SK-N-SH treated with all-trans-retinoic acid at 6 μM for 48 hours (cell line): Measurements from ENCODE around the gene ENGASE.

Source experiments
- ATAC-seq: fragments of 200-7000 bp; cut with Tn5 transposase; 3 replicates; pipeline ENCODE4 v1.9.1; 2020; ENCODE audit warnings: mild to moderate bottlenecking, moderate library complexity
- ARNTL ChIP-seq: fragments of 450-650 bp; formaldehyde crosslinking; IDR thresholded peaks from 2 replicates; pipeline ENCODE4 v1.5.0; 2020; ENCODE audit warnings: low read depth, mild to moderate bottlenecking, moderate library complexity, borderline replicate concordance
- BACH2 ChIP-seq: fragments of 250-450 bp; sonication (Bioruptor Pico); IDR thresholded peaks from 2 replicates; pipeline ENCODE4 v1.9.0; 2021; ENCODE audit warnings: mild to moderate bottlenecking, borderline replicate concordance
- CREB5 ChIP-seq: fragments of 250-450 bp; sonication (Bioruptor Pico); IDR thresholded peaks from 2 replicates; pipeline ENCODE4 v1.5.1; 2020; ENCODE audit warnings: low read depth, mild to moderate bottlenecking, moderate library complexity
- CSDC2 ChIP-seq: fragments of 250-450 bp; sonication (Bioruptor Pico); IDR thresholded peaks from 2 replicates; pipeline ENCODE4 v1.5.0; 2020; ENCODE audit warnings: mild to moderate bottlenecking, moderate library complexity
- ESRRG ChIP-seq: fragments of 250-450 bp; sonication (Bioruptor Pico); IDR thresholded peaks from 2 replicates; pipeline ENCODE4 v1.6.1; 2021; ENCODE audit warnings: mild to moderate bottlenecking
- ISL1 ChIP-seq: fragments of 250-450 bp; sonication (Bioruptor Pico); IDR thresholded peaks from 2 replicates; pipeline ENCODE4 v2.1.2; 2022; ENCODE audit warnings: mild to moderate bottlenecking, moderate library complexity
- OSR1 ChIP-seq: fragments of 250-450 bp; sonication (Bioruptor Pico); IDR thresholded peaks from 2 replicates; pipeline ENCODE4 v1.8.0; 2022; ENCODE audit warnings: moderate library complexity, mild to moderate bottlenecking, inconsistent platforms
- TSHZ2 ChIP-seq: fragments of 250-450 bp; sonication (Bioruptor Pico); IDR thresholded peaks from 2 replicates; pipeline ENCODE4 v1.5.0; 2020; ENCODE audit warnings: mild to moderate bottlenecking, moderate library complexity
- ZC3H10 ChIP-seq: fragments of 250-450 bp; sonication (Bioruptor Pico); IDR thresholded peaks from 2 replicates; pipeline ENCODE4 v1.5.1; 2021; ENCODE audit warnings: mild to moderate bottlenecking, moderate library complexity
- ZFP30 ChIP-seq: fragments of 450-650 bp; formaldehyde crosslinking; IDR thresholded peaks from 2 replicates; pipeline ENCODE4 v1.5.0; 2022; ENCODE audit warnings: mild to moderate bottlenecking, moderate library complexity
- ZNF70 ChIP-seq: fragments of 450-650 bp; formaldehyde crosslinking; IDR thresholded peaks from 2 replicates; pipeline ENCODE4 v1.5.0; 2020; ENCODE audit warnings: mild to moderate bottlenecking, moderate library complexity
- TF ChIP-seq, protein P1 (sequence below): fragments of 250-450 bp; sonication (Bioruptor Pico); IDR thresholded peaks from 2 replicates; pipeline ENCODE4 v1.8.0; 2021; ENCODE audit warnings: low read depth, mild to moderate bottlenecking, moderate library complexity, borderline replicate concordance
- TF ChIP-seq, protein P2 (sequence below): fragments of 250-450 bp; sonication (Bioruptor Pico); IDR thresholded peaks from 2 replicates; pipeline ENCODE4 v1.8.0; 2020; ENCODE audit warnings: mild to moderate bottlenecking, moderate library complexity, borderline replicate concordance
- TF ChIP-seq, protein P3 (sequence below): fragments of 250-450 bp; sonication (Bioruptor Pico); IDR thresholded peaks from 2 replicates; pipeline ENCODE4 v1.5.1; 2021; ENCODE audit warnings: mild to moderate bottlenecking, moderate library complexity

The ENGASE gene

DNA sequence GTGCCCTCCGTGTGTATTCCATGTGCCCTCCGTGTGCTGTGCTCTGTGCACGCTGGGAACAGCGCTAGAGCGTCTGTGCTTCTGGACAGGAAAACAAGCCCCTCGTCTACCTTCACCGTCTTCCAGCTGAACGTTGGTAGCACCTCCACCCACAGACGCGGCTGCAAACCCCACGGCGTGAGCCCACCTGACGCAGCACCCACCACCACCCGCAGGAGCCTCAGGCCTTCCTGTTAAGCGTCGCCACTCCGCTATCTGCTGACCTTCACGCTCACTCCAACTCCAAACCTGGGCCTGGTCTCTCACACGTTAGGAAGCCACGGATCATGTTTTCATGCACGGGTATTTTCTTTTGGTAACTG is 56.6 kb downstream of the ENGASE start:
- TF ChIP-seq, protein P1, sequence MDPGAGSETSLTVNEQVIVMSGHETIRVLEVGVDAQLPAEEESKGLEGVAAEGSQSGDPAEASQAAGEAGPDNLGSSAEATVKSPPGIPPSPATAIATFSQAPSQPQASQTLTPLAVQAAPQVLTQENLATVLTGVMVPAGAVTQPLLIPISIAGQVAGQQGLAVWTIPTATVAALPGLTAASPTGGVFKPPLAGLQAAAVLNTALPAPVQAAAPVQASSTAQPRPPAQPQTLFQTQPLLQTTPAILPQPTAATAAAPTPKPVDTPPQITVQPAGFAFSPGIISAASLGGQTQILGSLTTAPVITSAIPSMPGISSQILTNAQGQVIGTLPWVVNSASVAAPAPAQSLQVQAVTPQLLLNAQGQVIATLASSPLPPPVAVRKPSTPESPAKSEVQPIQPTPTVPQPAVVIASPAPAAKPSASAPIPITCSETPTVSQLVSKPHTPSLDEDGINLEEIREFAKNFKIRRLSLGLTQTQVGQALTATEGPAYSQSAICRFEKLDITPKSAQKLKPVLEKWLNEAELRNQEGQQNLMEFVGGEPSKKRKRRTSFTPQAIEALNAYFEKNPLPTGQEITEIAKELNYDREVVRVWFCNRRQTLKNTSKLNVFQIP (CRISPR knock-in tag): no peak
- TF ChIP-seq ESRRG (CRISPR knock-in tag): no peak
- TF ChIP-seq ISL1 (CRISPR knock-in tag): no peak
- no peak for TF ChIP-seq ZFP30
- TF ChIP-seq, protein P2, sequence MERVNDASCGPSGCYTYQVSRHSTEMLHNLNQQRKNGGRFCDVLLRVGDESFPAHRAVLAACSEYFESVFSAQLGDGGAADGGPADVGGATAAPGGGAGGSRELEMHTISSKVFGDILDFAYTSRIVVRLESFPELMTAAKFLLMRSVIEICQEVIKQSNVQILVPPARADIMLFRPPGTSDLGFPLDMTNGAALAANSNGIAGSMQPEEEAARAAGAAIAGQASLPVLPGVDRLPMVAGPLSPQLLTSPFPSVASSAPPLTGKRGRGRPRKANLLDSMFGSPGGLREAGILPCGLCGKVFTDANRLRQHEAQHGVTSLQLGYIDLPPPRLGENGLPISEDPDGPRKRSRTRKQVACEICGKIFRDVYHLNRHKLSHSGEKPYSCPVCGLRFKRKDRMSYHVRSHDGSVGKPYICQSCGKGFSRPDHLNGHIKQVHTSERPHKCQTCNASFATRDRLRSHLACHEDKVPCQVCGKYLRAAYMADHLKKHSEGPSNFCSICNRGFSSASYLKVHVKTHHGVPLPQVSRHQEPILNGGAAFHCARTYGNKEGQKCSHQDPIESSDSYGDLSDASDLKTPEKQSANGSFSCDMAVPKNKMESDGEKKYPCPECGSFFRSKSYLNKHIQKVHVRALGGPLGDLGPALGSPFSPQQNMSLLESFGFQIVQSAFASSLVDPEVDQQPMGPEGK: no peak
- TF ChIP-seq ARNTL (CRISPR knock-in tag): no peak
- no peak for TF ChIP-seq CREB5
- TF ChIP-seq, protein P3, sequence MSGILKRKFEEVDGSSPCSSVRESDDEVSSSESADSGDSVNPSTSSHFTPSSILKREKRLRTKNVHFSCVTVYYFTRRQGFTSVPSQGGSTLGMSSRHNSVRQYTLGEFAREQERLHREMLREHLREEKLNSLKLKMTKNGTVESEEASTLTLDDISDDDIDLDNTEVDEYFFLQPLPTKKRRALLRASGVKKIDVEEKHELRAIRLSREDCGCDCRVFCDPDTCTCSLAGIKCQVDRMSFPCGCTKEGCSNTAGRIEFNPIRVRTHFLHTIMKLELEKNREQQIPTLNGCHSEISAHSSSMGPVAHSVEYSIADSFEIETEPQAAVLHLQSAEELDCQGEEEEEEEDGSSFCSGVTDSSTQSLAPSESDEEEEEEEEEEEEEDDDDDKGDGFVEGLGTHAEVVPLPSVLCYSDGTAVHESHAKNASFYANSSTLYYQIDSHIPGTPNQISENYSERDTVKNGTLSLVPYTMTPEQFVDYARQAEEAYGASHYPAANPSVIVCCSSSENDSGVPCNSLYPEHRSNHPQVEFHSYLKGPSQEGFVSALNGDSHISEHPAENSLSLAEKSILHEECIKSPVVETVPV (CRISPR knock-in tag): no peak
- TF ChIP-seq OSR1 (CRISPR knock-in tag): no peak
- ATAC-seq: no peak

DNA sequence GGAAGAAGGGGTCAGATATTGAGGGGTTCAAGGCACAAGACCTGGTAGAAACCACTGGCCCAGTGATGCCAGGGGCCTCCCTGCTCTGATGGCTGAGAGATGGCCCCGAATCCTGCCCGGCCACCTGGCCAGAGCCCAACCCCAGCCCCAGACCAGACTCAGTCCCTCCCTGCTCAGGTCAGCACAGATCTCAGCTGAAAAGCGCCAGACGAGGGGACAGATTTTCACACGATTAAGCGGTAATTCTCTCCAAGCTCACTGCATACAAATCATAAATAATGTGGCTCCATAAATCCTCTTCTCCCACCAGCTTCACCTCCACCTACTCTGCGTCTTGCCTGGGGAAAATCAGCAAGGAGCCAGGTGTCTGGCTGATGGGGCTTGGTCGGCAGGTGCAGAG is 57.1 kb downstream of the ENGASE start:
- no peak for ATAC-seq

DNA sequence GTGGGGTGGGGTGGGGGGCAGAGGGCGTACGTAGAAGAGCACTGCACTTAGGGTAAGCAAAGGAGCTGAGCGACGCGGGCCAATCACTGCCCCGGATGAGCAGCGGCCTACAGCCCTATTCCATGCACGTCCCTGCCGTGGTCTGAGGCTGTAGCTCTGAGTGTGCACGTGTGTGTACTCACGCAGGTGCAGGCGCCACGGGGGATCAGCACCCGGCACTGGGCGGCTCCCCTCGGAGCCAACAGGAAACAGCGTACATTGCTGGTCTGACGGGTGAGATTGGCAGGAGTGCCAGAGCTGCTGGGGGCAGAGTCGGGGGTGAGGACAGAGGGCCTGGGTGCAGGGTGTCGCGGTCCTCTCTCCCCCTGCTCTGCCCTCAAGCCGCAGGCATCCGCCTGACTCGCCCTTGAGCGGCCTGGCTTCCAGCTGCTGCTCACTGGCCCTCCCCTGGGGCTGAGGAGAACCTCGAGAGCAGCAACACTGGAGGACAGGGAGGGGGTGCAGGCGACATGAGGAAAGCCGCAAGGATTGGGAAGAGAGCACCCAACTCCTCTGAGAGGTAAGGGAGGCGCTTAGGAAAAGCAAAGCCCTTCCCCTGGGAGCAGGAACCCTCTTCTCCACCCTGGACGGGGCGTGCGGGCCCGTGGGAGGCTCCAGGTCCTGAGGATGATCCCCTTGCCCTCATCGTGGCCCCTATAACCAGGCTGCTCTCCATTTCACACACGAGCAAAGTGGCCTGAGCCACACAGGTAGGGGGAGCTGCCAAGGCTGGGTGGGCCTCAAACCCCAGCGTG is 57.8 kb downstream of the ENGASE start:
- no peak for ATAC-seq
- TF ChIP-seq ISL1 (CRISPR knock-in tag) (no peak), TSHZ2 (CRISPR knock-in tag) (no peak), OSR1 (CRISPR knock-in tag) (no peak), CREB5 (no peak)

More for the DNA sequence above, 57.1 kb downstream of the ENGASE start:
- TF ChIP-seq ZNF70 (CRISPR knock-in tag): no peak

DNA sequence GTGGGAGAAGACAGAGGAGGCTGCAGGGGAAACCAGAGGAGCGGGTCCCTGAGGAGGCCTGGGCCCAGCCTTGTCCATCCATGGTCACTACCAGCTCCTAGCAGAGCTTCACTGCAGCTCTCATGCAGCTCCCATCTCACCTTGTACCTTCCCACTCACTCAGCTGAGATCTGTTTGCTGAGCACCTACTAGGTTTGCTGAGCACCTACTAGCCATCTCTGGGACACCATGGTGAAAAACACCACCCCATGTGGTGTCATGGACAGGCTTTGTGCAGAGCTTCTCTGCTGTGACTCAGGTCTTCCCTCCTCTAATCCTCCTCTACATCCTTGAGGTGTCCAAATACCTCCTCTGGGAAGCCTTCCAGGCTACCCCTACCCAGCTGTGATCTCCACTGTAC is 58.6 kb downstream of the ENGASE start:
- no peak for ATAC-seq
- TF ChIP-seq CSDC2 (CRISPR knock-in tag): no peak

GRCh38 chr17:79133985-79134384 is 59.4 kb downstream of the ENGASE start:
- ATAC-seq: no peak
- TF ChIP-seq CREB5: no peak
- no peak for TF ChIP-seq ARNTL (CRISPR knock-in tag)
- TF ChIP-seq ZFP30: no peak
- no peak for TF ChIP-seq ZNF70 (CRISPR knock-in tag)
- TF ChIP-seq OSR1 (CRISPR knock-in tag): no peak
- TF ChIP-seq, protein P2: no peak
- no peak for TF ChIP-seq CSDC2 (CRISPR knock-in tag)
- TF ChIP-seq ZC3H10 (CRISPR knock-in tag): no peak
- TF ChIP-seq BACH2: no peak
- TF ChIP-seq, protein P1 (CRISPR knock-in tag): no peak
